CD4-positive, CD25-positive, alpha-beta regulatory T cell (primary cell): ENCODE results near the gene CSPG4. TPM values are rescaled to one million over a fixed set of nuclear protein-coding genes. Genes with fewer than 3 reads are reported as not detected.
"Not testable (repeated sequence)": the region's sequence is repeated elsewhere in the genome, so short reads cannot be mapped to it uniquely, and the experiment has no call there.

ENCODE experiments used
- ATAC-seq, 2 donors: fragments of 150-1000 bp; cut with Tn5 transposase; one replicate each; pipeline ENCODE4 v1.10.0; 2021; ENCODE audit warnings: low read depth in 2 of 2, moderate number of reproducible peaks in 2 of 2, moderate library complexity in 1 of 2
- DNase-seq, 3 donors: peaks; one replicate each; pipeline versions ENCODE4 v3.0.0 to v3.0.0-alpha.2; 2012 to 2022; ENCODE audit warnings: mixed read lengths in 1 of 3
- H3K27ac ChIP-seq: one replicate; pipeline ENCODE4 v1.7.0; 2013; ENCODE audit warnings: mild to moderate bottlenecking, low read length; ENCODE audit not compliant: insufficient read depth, poor library complexity, severe bottlenecking
- H3K27me3 ChIP-seq: one replicate; pipeline ENCODE4 v1.7.0; 2013; ENCODE audit warnings: low read length; ENCODE audit not compliant: control insufficient read depth, insufficient read depth
- H3K36me3 ChIP-seq: one replicate; pipeline ENCODE4 v1.7.0; 2013; ENCODE audit warnings: mild to moderate bottlenecking, low read length, moderate library complexity; ENCODE audit not compliant: control insufficient read depth, insufficient read depth
- H3K4me1 ChIP-seq: 2 replicates; pipeline ENCODE4 v1.7.0; 2013; ENCODE audit warnings: mild to moderate bottlenecking, low read length; ENCODE audit not compliant: insufficient read depth, control insufficient read depth, poor library complexity, severe bottlenecking
- H3K4me3 ChIP-seq: one replicate; pipeline ENCODE4 v1.7.0; 2013; ENCODE audit warnings: low read depth, mild to moderate bottlenecking, low read length, moderate library complexity
- H3K9me3 ChIP-seq, 2 experiments: 1 replicate in 1 of 2; 2 replicates in 1 of 2; pipeline ENCODE4 v1.7.0; 2013; ENCODE audit warnings: low read length in 2 of 2, mild to moderate bottlenecking in 1 of 2, moderate library complexity in 1 of 2; ENCODE audit not compliant: control insufficient read depth in 2 of 2
- H3K27ac Mint-ChIP-seq, 3 donors: one replicate each; pipeline ENCODE4 v1.8.0; 2020 to 2022; ENCODE audit warnings: mild to moderate bottlenecking in 3 of 3, mixed read lengths in 3 of 3, moderate library complexity in 2 of 3
- H3K27me3 Mint-ChIP-seq: one replicate; pipeline ENCODE4 v1.8.0; 2022; ENCODE audit warnings: mild to moderate bottlenecking, mixed read lengths
- H3K36me3 Mint-ChIP-seq: one replicate; pipeline ENCODE4 v1.8.0; 2020; ENCODE audit warnings: mixed read lengths
- H3K4me1 Mint-ChIP-seq, 4 donors: one replicate each; pipeline ENCODE4 v1.8.0; 2020 to 2022; ENCODE audit warnings: mixed read lengths in 4 of 4, mild to moderate bottlenecking in 1 of 4
- H3K4me3 Mint-ChIP-seq, 4 donors: one replicate each; pipeline ENCODE4 v1.8.0; 2020 to 2022; ENCODE audit warnings: mild to moderate bottlenecking in 4 of 4, mixed read lengths in 4 of 4, moderate library complexity in 3 of 4
- H3K9me3 Mint-ChIP-seq, 7 donors: one replicate each; pipeline ENCODE4 v1.8.0; 2020 to 2022; ENCODE audit warnings: mixed read lengths in 7 of 7, mild to moderate bottlenecking in 3 of 7, moderate library complexity in 2 of 7
- polyA plus RNA-seq, 4 donors: library from polyadenylated mRNA; unstranded; fragments of 300-500 nt; fragmentation: Illumina TruSeq; gene quantifications; one replicate each; pipeline ENCODE4 v1.2.3, GENCODE V29; 2021
- total RNA-seq: library from RNA; stranded (reverse); gene quantifications from one replicate; pipeline ENCODE4 v1.2.3, GENCODE V29; 2022

The CSPG4 gene
- total and polyA plus RNA-seq, 5 donors from 2014 or later = not detected

- not testable (repeated sequence) for ATAC-seq
These were observed 1.8 kb downstream of the CSPG4 start for GRCh38 chr15:75710874-75711273.

DNA sequence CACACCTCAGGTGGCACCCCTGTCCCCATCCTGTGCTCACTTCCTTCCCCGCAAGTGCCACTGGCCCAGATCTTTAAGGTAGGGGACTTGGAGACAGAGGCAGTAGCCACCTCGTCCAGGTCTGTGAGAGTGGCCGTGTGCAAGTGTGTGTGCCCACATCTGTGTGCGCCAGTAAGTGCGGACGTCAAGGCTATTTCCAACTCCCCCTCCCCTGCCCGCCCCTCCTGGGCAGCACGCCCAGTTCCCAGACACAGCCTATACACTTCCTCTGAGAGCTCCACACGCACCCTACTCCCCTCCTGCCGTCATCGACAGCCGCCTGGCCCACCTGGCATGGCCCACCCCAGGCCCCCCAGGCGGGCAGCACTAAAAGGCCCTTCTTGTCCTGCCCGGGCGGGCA is 3.2 kb downstream of the CSPG4 start:
- H3K9me3 Mint-ChIP-seq, H3K27me3 ChIP-seq, ATAC-seq, H3K9me3 ChIP-seq, H3K36me3 Mint-ChIP-seq, H3K4me3 ChIP-seq, H3K4me1 ChIP-seq, H3K4me3 Mint-ChIP-seq, H3K27ac ChIP-seq, H3K27ac Mint-ChIP-seq, H3K4me1 Mint-ChIP-seq, H3K36me3 ChIP-seq, DNase-seq: not testable (repeated sequence)
- peaks cover 12% of the 10 kb centered on the region for H3K27me3 Mint-ChIP-seq

More at GRCh38 chr15:75710874-75711273, 1.8 kb downstream of the CSPG4 start:
- not testable (repeated sequence) for H3K4me1 ChIP-seq, H3K27ac Mint-ChIP-seq, H3K4me3 ChIP-seq, H3K36me3 Mint-ChIP-seq, H3K27me3 ChIP-seq, H3K9me3 Mint-ChIP-seq, H3K27ac ChIP-seq, DNase-seq, H3K36me3 ChIP-seq, H3K9me3 ChIP-seq, H3K4me1 Mint-ChIP-seq, H3K4me3 Mint-ChIP-seq
- peaks cover 12% of the 10 kb centered on the region for H3K27me3 Mint-ChIP-seq

GRCh38 chr15:75706682-75706954 is 6.0 kb downstream of the CSPG4 start:
- H3K4me1 ChIP-seq = no peaks in the 10 kb centered on the region
- DNase-seq = no peak
- peaks cover 3% of the 10 kb centered on the region for H3K27me3 Mint-ChIP-seq
- no peaks in the 10 kb centered on the region for H3K9me3 ChIP-seq
- H3K27me3 ChIP-seq = no peaks in the 10 kb centered on the region
- no peak overlapping the region for H3K4me3 Mint-ChIP-seq
- H3K4me3 ChIP-seq = no peak overlapping the region
- no peaks in the 10 kb centered on the region for H3K36me3 ChIP-seq
- H3K27ac Mint-ChIP-seq = no peak overlapping the region
- H3K36me3 Mint-ChIP-seq = no peaks in the 10 kb centered on the region
- no peaks in the 10 kb centered on the region for H3K9me3 Mint-ChIP-seq
- ATAC-seq = no peak
- H3K27ac ChIP-seq = no peak overlapping the region
- H3K4me1 Mint-ChIP-seq = peaks cover 0 to 2% (median 0%) of the 10 kb centered on the region in 4 donors

- Mint-ChIP-seq H3K9me3 (no peaks in the 10 kb centered on the region), H3K4me3 (no peak overlapping the region), H3K27ac (peak overlapping the region in 1 of 3 donors; percentile 1), H3K27me3 (no peaks in the 10 kb centered on the region), H3K36me3 (no peaks in the 10 kb centered on the region), H3K4me1 (peaks cover 0 to 2% (median 0%) of the 10 kb centered on the region in 4 donors)
- Histone ChIP-seq H3K27ac (no peak overlapping the region), H3K36me3 (no peaks in the 10 kb centered on the region), H3K4me1 (no peaks in the 10 kb centered on the region), H3K9me3 (no peaks in the 10 kb centered on the region), H3K27me3 (no peaks in the 10 kb centered on the region), H3K4me3 (no peak overlapping the region)
- ATAC-seq (no peak), DNase-seq (no peak)
These were observed 6.6 kb downstream of the CSPG4 start for GRCh38 chr15:75705854-75706681.

DNA sequence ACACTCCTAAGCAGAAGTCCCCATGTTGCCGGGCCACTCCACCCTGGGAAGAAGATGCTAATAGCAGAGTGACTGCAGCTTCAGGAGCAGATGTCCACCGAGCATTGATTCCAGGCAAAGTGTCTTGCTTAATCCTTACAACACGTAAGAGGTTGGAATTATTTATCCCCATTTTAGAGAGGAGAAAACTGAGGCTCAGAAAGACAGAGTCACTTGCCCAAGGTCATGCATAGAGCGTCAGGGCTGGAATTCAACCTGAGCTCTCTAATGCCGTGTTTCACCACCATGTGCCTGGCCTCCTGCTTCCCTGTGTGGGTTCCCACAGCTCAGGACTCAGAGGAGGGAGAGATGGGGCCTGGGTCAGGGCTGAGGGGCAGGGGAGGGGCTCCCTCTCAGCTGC is 7.3 kb downstream of the CSPG4 start:
- not testable (repeated sequence) for H3K4me3 ChIP-seq, H3K36me3 ChIP-seq, DNase-seq, ATAC-seq, H3K4me1 Mint-ChIP-seq, H3K27me3 ChIP-seq, H3K27me3 Mint-ChIP-seq, H3K9me3 ChIP-seq, H3K4me3 Mint-ChIP-seq, H3K27ac Mint-ChIP-seq, H3K4me1 ChIP-seq, H3K36me3 Mint-ChIP-seq, H3K9me3 Mint-ChIP-seq, H3K27ac ChIP-seq

DNA sequence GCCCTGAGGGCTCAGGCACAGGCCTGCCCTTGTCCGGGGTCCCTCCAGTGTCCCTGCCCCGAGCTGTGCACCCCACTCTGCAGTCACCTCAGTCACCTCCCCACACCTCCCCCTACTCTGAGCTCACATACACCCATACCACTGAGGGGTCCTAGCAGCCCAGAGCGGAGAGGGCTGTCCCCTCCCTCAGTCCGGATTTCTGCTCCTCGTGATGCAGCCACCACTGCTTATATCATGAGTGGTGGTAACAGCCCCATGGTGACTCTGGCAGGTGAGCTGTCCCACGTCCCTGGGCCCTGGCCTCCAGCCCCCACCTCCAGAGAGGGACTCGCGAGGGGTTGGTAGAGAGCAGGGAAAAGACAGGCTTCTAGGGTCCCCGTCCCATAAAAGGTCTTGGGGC is 8.0 kb downstream of the CSPG4 start:
- Mint-ChIP-seq H3K4me3 (no peak overlapping the region), H3K27me3 (no peaks in the 10 kb centered on the region)

GRCh38 chr15:75704263-75704615 is 8.4 kb downstream of the CSPG4 start:
- Histone ChIP-seq H3K27ac (no peak overlapping the region), H3K9me3 (no peaks in the 10 kb centered on the region), H3K4me3 (no peak overlapping the region), H3K4me1 (no peaks in the 10 kb centered on the region), H3K36me3 (no peaks in the 10 kb centered on the region), H3K27me3 (no peaks in the 10 kb centered on the region)
- ATAC-seq (no peak), DNase-seq (no peak)
- Mint-ChIP-seq H3K27me3 (no peaks in the 10 kb centered on the region), H3K4me1 (peaks cover 0 to 2% (median 0%) of the 10 kb centered on the region in 4 donors), H3K36me3 (no peaks in the 10 kb centered on the region), H3K4me3 (no peak overlapping the region), H3K27ac (no peak overlapping the region), H3K9me3 (no peaks in the 10 kb centered on the region)

More for the DNA sequence above, 8.0 kb downstream of the CSPG4 start:
- peaks cover 0 to 2% (median 0%) of the 10 kb centered on the region in 4 donors for H3K4me1 Mint-ChIP-seq
- no peak overlapping the region for H3K27ac Mint-ChIP-seq
- no peak for ATAC-seq
- Histone ChIP-seq H3K27me3 (no peaks in the 10 kb centered on the region), H3K4me1 (no peaks in the 10 kb centered on the region), H3K9me3 (no peaks in the 10 kb centered on the region), H3K27ac (no peak overlapping the region), H3K36me3 (no peaks in the 10 kb centered on the region), H3K4me3 (no peak overlapping the region)
- H3K36me3 Mint-ChIP-seq = no peaks in the 10 kb centered on the region
- H3K9me3 Mint-ChIP-seq = no peaks in the 10 kb centered on the region
- no peak for DNase-seq

DNA sequence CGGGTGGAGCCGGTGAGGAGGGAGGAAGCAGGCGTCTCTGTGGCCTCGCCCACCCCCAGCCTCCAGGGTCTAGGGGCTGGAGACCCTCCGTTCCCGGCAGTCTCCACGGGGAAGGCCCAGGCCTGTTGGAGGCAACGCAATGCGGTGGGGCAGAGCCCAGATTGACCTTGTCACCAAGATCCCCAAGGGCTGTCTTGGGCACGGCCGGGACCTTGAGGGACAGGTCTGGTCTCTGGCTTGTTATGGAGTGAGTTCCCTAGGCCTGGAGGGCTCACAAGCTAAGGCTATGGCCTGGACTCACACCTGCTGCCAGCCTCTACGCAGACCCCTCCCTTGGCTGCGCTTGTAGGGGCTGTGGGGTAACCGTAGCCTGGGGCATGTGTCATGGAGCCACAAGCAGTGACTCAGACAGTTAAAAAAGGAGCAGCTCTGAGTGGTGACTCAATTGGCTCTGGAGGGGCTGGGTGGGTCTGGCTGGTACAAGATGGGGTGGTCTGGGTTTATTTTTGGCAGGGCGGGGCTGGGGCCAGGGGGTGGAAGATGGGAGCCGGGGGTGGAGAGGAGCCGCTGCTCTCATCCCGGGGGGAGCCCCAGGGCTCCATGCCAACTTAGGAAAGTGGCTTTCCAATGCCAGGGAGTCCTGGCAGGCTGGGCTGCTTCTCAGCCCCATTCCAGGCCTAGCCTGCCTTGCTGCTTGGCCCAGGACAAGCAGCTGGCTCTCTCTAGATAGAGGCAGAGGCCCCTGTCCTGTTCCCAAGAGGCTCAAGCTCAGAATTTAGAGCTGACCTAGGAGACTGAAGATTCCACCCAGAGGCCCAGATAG is 9.0 kb downstream of the CSPG4 start:
- H3K27me3 ChIP-seq, H3K4me3 Mint-ChIP-seq, H3K27ac Mint-ChIP-seq, H3K9me3 Mint-ChIP-seq, H3K4me1 Mint-ChIP-seq, H3K4me1 ChIP-seq, H3K9me3 ChIP-seq, H3K27ac ChIP-seq, H3K36me3 Mint-ChIP-seq, H3K27me3 Mint-ChIP-seq, H3K36me3 ChIP-seq, H3K4me3 ChIP-seq, ATAC-seq, DNase-seq: not testable (repeated sequence)
